HG02970 (cell line): ENCODE results near the gene CXCL12.

ENCODE experiments used
- ATAC-seq: cut with Tn5 transposase; IDR thresholded peaks from one replicate; pipeline ENCODE4 v1.9.1; 2021; ENCODE audit warnings: mild to moderate bottlenecking, moderate library complexity, moderate number of reproducible peaks; ENCODE audit not compliant: unreplicated experiment, low FRiP score

Gene CXCL12

DNA sequence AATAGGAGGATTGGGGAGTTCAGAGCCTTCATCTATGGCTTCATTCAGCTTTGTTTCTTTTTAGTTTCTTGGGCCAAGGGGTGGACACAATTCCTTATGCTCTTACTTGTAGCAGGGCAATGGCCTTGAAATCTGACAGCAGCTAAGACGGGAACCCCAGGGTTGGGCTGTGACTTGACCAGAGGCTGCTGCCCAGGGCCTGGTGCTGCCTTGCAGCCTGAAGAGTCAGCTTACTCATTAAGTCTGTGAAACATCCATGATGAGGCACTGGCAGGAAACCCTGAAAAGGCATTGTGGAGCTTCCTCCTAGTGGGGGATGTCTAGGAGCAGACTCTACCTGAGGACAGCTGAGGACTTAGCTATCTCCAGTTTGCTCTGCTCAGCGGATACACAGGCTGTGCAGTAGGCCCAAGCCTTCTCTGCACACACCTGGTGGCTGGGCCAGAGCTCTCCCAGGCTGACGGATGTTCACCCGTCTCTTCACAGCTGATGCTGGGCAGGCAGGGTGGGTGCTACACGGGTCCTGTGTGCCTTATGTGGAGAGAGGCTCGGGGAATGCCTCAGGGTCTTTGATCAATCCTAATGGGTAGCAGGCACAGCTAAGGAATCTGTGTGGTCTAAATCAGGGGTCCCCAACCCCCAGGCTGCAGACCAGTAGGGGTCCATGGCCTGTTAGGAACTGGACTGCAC, 17.8 kb downstream of the CXCL12 start:
- ATAC-seq = no peak

- ATAC-seq = no peak
Measured at GRCh38 chr10:44364566-44364965, 20.3 kb downstream of the CXCL12 start.

DNA sequence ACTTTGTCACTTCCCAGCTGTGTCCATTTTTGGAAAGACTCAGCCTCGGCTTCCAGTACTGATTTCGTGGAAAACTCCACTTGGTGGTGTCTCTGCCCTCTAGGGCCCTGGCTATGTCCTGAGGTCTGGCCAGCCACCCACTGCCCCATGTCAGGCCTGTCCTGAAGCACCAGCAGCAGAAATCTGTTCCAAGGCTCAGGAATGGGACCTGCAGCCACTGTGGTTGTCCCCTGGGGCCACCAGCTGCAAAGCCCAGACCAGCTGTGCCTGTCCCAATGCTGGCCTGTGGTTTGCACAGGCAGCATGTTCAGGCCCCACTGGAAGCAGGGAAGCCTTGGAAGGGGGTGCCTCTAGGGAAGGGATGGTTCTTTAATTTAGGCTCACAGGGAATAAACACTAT, 21.2 kb downstream of the CXCL12 start:
- ATAC-seq = no peak

GRCh38 chr10:44362866-44363711, 21.8 kb downstream of the CXCL12 start:
- no peak for ATAC-seq

DNA sequence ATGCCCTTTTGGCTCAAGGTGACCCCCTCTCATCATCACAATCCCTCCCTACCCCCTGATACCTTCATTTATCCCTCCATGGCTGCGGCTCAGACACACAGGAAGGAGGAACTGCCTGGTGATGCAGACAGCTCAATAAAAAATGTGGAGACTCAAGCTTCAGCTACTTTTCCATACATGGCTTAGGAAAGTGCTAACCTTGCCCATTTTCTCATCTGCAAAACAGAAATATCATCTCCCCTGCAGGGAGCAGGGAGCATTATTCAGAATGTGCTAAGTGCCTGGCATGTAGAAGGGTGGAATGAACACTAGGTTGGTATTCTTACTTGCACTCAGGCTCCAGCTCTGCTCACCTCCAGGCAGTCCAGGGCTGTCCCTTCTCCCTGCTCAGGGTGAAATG, 23.8 kb downstream of the CXCL12 start:
- no peak for ATAC-seq

DNA sequence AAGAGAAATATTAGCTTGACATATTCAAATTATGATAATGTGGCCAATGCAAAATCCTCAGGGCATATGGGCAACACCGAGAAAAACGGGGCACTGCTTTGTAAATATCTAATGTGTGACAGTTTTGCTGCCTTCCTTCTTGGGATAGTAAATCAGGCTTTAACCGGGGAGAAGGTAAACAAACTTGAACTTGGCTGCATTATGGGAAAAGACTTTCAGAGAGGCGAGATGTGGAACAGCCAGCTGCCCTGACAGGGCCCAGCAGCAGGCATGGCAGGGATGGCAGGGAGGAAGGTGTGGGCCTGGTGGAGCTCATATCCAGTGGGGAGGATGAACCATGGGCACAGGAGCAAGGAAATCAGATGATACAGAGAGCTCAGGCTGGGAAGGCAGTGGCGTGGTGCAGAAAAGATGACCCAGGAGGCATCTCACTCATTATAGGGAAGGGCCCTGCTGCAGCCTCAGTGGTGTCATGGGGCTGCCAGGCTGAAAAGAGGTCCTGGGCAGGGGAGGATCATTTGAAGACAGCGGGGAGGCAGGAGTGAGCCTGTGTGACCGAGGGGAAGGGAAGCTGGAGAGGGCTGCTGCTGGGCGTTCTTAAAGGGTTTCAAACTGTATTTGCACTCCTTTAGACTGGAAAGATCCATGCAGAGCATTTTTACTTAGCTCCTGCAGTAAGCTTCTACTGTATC, 26.7 kb downstream of the CXCL12 start:
- no peak for ATAC-seq

DNA sequence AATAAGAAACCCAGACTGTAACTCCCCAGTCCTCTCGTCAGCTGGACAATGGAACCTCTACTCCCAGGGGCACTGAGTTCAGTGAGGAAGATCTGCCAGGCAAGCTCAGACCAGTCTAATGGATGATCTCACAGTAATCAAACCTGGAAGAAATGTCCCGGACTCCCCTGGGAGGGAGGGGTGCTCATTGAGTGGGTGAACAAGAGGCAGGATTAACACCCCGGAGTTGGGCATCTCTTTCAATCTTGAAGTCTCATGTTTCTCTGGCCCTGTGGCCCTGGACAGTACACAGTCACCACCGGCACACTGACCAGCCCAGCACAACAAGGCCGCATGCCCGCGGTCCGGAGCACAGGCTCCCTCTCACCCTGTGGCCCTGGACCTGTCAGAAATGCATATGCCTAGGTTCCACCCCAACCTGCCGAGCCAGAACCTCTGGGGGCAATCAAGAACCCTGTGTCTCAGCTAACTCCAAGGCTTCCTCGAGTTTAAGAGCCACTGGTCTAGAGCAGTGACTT, 27.8 kb downstream of the CXCL12 start:
- no peak for ATAC-seq

DNA sequence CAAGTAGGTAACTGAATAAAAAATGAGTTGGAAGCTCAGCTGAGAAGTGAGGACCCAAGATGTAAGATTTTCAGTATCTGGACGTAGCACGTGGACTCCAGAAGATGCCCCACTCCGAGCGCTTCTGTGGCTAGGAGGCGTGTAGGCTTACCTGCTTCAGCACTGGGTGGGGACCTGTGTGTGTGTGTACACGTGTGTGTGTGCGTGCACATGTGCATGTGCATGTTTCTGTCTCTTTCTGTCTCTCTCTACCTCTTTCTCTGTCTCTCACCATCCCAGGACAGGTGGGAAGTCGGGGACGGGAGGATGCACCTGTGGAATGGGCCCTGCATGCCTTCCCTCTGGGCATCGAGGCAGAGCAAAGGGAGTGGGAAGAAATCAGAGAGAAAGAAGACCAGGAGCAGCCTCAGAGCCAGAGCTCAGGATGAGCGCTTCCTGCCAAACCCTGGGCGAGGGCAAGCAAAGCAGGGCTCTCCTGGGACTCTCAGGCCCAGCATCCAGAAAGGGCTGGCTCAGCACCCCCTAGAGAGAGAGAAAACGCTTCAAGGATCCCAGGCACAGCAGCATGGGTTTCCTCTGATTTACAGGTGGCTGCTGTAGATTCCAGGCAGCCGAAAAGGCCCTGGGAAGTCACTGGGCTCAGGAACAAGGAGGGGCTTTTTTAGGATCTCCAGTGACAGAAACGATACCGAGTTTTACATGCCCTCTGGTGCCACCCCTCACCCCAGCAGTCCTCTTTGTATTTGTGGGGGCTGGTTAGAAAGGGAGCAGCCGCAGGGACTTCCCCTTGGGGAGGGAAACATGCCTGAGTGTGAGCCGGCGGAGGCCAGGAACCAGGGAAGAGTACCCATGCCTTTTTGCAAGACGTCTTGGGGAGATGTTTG, 28.5 kb downstream of the CXCL12 start:
- ATAC-seq = no peak

DNA sequence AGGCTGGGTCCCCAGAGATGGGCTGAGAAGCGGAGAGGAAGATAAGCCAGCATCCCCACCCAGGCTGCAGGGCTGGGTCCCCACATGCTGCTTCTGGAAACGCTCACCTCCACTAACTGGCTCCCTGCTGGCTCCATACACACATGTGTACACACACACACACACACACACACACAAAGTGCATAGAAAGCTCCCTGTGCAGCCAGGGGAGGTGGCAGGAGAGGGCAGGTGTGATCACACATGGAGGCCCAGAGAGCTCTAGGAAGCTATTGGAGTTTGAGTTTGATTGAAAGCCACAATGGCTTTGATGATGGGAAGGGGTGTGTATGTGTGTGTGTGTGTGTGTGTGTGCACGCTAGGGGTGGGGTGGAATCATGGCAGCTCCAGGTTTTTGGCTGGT, 29.3 kb downstream of the CXCL12 start:
- no peak for ATAC-seq

DNA sequence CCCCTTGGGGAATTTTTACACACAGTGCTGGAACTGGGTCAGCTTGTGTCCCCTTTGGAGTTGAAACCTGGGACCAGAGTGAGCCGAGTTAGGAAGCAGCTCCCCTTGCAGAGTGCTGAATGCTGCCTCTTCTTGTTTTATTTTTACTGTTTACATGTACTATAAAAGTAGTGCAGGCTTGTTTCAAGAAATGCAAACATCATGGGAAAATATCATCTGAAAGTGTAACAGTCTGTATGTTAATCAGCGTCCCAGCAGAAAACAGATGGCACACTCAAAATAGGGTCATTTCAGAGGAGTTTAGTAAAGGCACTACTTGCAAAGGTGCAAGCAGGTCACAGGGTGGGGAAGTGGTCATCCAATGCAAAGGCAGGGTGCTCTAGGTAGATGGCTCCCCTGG, 30.1 kb downstream of the CXCL12 start:
- no peak for ATAC-seq

DNA sequence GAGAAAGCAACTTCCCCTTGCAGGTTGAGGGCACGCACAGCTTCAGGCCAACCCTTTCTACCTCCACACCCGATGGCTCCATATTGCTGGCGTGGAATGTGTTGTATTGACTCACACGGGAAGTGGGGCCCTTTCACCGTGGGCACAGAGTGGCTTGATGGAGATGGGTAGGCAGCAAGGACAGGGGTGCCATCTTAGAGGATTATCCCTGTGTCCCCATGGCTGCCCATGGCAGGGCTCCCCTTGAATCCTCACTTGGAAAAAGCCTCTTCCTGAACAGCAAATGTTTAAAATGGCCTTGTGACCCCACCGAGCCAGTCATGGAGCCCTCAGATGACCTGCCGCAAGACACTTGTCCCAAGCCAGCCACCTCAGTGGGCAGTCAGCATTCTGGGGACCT, 31.2 kb downstream of the CXCL12 start:
- ATAC-seq = no peak

- ATAC-seq = no peak
Measured at GRCh38 chr10:44353128-44353390, 31.8 kb downstream of the CXCL12 start.

- ATAC-seq = no peak
Measured at GRCh38 chr10:44352316-44353127, 32.4 kb downstream of the CXCL12 start.

- no peak for ATAC-seq
Measured at GRCh38 chr10:44348496-44348895, 36.4 kb downstream of the CXCL12 start.

- ATAC-seq = no peak
Measured at GRCh38 chr10:44347609-44348400, 37.1 kb downstream of the CXCL12 start.

- ATAC-seq = no peak
Measured at GRCh38 chr10:44344727-44345126, 40.2 kb downstream of the CXCL12 start.

DNA sequence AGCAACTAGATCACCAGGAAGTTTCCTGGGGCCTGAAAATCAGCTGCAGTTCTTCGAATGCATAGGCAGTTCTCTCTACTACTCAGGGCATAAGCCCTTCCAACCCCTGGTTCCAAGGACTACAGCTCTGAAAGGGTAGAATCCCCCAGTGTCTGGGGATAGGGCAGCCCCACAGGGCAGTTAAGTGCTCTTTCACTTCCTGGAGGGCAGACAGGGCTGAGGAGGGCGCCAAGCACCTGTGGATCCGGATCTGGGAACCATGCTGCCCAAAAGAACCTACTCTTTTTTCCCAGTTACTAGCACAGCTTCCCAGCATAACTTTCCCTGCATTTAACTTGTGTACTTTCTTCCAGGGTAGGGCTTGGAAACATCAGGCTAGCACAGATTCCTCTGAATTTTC, 41.1 kb downstream of the CXCL12 start:
- ATAC-seq = no peak

- ATAC-seq = no peak
Measured at GRCh38 chr10:44341886-44342285, 43.0 kb downstream of the CXCL12 start.

DNA sequence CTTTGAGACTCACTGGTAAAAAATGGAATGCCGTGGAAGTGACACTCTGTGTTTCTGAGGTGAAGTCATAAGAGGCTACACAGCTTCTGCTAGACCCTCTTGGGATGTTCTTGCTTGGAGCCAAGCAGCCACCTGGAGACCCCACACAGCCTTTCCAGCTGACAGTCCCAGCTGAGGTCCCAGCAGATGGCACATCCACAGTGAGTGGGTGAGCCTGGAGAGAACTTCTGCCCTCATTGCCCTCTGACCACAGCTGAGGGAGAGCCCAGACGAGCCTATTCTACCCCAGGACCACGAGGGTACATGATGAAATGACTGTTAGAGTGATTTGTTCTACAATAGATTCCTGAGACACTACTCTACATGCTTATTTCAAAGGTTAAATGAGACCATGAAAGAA, 44.3 kb downstream of the CXCL12 start:
- ATAC-seq = no peak
